ENCODE measurements around the gene CHD3. TPM values are rescaled to one million over a fixed set of nuclear protein-coding genes. Genes with fewer than 3 reads are reported as not detected.

Gene CHD3
- total and polyA plus RNA-seq, 2 of the 13 experiments (the other 11 are each of a cell fraction or from before 2014, with no cell fraction given) = 2.7 to 3.7 TPM

GRCh38 chr17:7887482-7888183, 956 bp upstream of the CHD3 start:
- Histone ChIP-seq H2AFZ (ENCODE audit: low read length) (peak overlapping the region; percentile 48), H3K4me1 (ENCODE audit: insufficient read depth, low read length) (peaks cover 44% of the 10 kb centered on the region), H3K9ac (ENCODE audit: insufficient read depth, low read depth, low read length) (peak overlapping the region; percentile 63), H3K27ac (ENCODE audit: extremely low read length, insufficient read depth, low read length) (peak overlapping the region; percentile 69), H3K79me2 (ENCODE audit: insufficient read depth, low read length) (no peaks in the 10 kb centered on the region), H3K4me2 (ENCODE audit: low read depth, low read length) (peak overlapping the region; percentile 92), H3K27me3 (ENCODE audit: control insufficient read depth in 1 of 2, insufficient read depth in 2 of 2, low read length in 2 of 2) (peaks cover 1 to 17% of the 10 kb centered on the region in 2 experiments; a peak in 2 of 5 replicates), H3K9me3 (ENCODE audit: low read length) (no peaks in the 10 kb centered on the region), H3K4me3 (replicated peaks in 1 of 3; ENCODE audit: insufficient read depth in 1 of 3, low read depth in 2 of 3, low read length in 3 of 3) (peak overlapping the region; percentile 45 to 76 (median 68)), H3K36me3 (replicated peaks in 1 of 2; ENCODE audit: control insufficient read depth in 1 of 2, insufficient read depth in 2 of 2, low read length in 2 of 2) (no peaks in the 10 kb centered on the region), H4K20me1 (ENCODE audit: insufficient read depth, low read length) (no peaks in the 10 kb centered on the region)
- in situ Hi-C loops (cut with HindIII; ENCODE audit: extremely low pct_ligation_motif_present, low pct_unique_long_range_greater_than_20kb) (no loop called here), intact Hi-C loops (cut with micrococcal nuclease; ENCODE audit: unreplicated experiment) (no loop called here)
- ChIA-PET CTCF (ENCODE audit: low intra/inter-chr PET ratio, low total read pairs) (interaction anchor here (1.9 kb wide), 1 partner anchor 26 kb away, joined by 5 read pairs; no protein-coding TSS in a partner anchor), POLR2A (no interaction called here)
- BruUV-seq (replicated peaks) = TSS peak; percentile 84
- DNase-seq (ENCODE audit: low spot score) = peak; percentile 66
- no peak for FAIRE-seq
- 1% methylated on average over 23 of the region's 35 CpGs for WGBS (ENCODE audit: low lambda C conversion rate)
- peak; percentile 80 for ATAC-seq
- TF ChIP-seq MZF1 (CRISPR knock-in tag; IDR thresholded peaks at IDR 0.05; ENCODE audit: borderline replicate concordance) (no peak), HDAC6 (IDR thresholded peaks at IDR 0.05; ENCODE audit: low read depth, low read length) (no peak), SP2 (CRISPR knock-in tag; IDR thresholded peaks at IDR 0.05) (no peak), ZNF670 (CRISPR knock-in tag; IDR thresholded peaks at IDR 0.05; ENCODE audit: borderline replicate concordance) (no peak), ZNF672 (CRISPR knock-in tag; IDR thresholded peaks at IDR 0.05) (no peak), ZSCAN12 (CRISPR knock-in tag; IDR thresholded peaks at IDR 0.05) (no peak), ZNF570 (CRISPR knock-in tag; IDR thresholded peaks at IDR 0.05; ENCODE audit: borderline replicate concordance) (no peak), ZNF678 (CRISPR knock-in tag; IDR thresholded peaks at IDR 0.05) (no peak), ZNF124 (CRISPR knock-in tag; IDR thresholded peaks at IDR 0.05) (no peak), KLF12 (CRISPR knock-in tag; IDR thresholded peaks at IDR 0.05; ENCODE audit: borderline replicate concordance) (no peak), HNF4G (IDR thresholded peaks at IDR 0.05; ENCODE audit: borderline replicate concordance, low read depth, low read length) (no peak), HNF4G (CRISPR knock-in tag; IDR thresholded peaks at IDR 0.05; ENCODE audit: borderline replicate concordance, low read depth) (no peak), CENPT (CRISPR knock-in tag; IDR thresholded peaks at IDR 0.05; ENCODE audit: low read depth) (no peak), ZNF432 (CRISPR knock-in tag; IDR thresholded peaks at IDR 0.05; ENCODE audit: borderline replicate concordance) (no peak), RERE (CRISPR knock-in tag; IDR thresholded peaks at IDR 0.05; ENCODE audit: low read depth) (no peak), HDAC1 (CRISPR knock-in tag; IDR thresholded peaks at IDR 0.05) (peak; percentile 75)
- TF ChIP-seq, protein P1, sequence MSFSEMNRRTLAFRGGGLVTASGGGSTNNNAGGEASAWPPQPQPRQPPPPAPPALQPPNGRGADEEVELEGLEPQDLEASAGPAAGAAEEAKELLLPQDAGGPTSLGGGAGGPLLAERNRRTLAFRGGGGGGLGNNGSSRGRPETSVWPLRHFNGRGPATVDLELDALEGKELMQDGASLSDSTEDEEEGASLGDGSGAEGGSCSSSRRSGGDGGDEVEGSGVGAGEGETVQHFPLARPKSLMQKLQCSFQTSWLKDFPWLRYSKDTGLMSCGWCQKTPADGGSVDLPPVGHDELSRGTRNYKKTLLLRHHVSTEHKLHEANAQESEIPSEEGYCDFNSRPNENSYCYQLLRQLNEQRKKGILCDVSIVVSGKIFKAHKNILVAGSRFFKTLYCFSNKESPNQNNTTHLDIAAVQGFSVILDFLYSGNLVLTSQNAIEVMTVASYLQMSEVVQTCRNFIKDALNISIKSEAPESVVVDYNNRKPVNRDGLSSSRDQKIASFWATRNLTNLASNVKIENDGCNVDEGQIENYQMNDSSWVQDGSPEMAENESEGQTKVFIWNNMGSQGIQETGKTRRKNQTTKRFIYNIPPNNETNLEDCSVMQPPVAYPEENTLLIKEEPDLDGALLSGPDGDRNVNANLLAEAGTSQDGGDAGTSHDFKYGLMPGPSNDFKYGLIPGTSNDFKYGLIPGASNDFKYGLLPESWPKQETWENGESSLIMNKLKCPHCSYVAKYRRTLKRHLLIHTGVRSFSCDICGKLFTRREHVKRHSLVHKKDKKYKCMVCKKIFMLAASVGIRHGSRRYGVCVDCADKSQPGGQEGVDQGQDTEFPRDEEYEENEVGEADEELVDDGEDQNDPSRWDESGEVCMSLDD (CRISPR knock-in tag; IDR thresholded peaks at IDR 0.05; ENCODE audit: borderline replicate concordance) = no peak
